Measurements from ENCODE around the gene NKX1-2. TPM values are rescaled to one million over a fixed set of nuclear protein-coding genes. Genes with fewer than 3 reads are reported as not detected.

NKX1-2 gene
- total RNA-seq, 1 experiment from 2014 or later = not detected

GRCh38 chr10:124462348-124462695, 12.5 kb upstream of the NKX1-2 start:
- peak overlapping the region; percentile 91 for H3K4me3 ChIP-seq (ENCODE audit: low read length)
- H3K27ac ChIP-seq (ENCODE audit: low read length) = no peak overlapping the region
- no peaks in the 10 kb centered on the region for H3K9me2 ChIP-seq (replicated peaks; ENCODE audit: insufficient read depth, low read length)
- no peaks in the 10 kb centered on the region for H3K9me3 ChIP-seq (ENCODE audit: low read length)
- peak overlapping the region; percentile 78 for H3K9ac ChIP-seq (ENCODE audit: low read length)
- H4K20me1 ChIP-seq (ENCODE audit: insufficient read depth, low read depth, low read length) = no peaks in the 10 kb centered on the region
- H2AFZ ChIP-seq (ENCODE audit: low read length) = no peak overlapping the region
- no peaks in the 10 kb centered on the region for H3K27me3 ChIP-seq (ENCODE audit: low read length)
- H3K4me1 ChIP-seq (ENCODE audit: low read length) = peaks cover 45% of the 10 kb centered on the region
- peaks cover 29% of the 10 kb centered on the region for H3K79me2 ChIP-seq (ENCODE audit: low read length)
- no peak for DNase-seq
- H3K36me3 ChIP-seq (ENCODE audit: insufficient read depth, low read length) = no peaks in the 10 kb centered on the region
- H3K4me2 ChIP-seq (ENCODE audit: low read depth, low read length, poor library complexity, severe bottlenecking) = peak overlapping the region; percentile 71

GRCh38 chr10:124461642-124462347, 12.0 kb upstream of the NKX1-2 start, which contains the start of gene LHPP:
LHPP (plus strand) TSS chr10:124461823; CDS start chr10:124461863, 40 bp downstream.
- Histone ChIP-seq H2AFZ (ENCODE audit: low read length) (peak within 1 kb of the TSS; percentile 63; the same call in 1 of the 2 replicates), H3K9ac (ENCODE audit: low read length) (peak within 1 kb of the TSS; percentile 78), H3K27me3 (ENCODE audit: low read length) (no peaks in the 10 kb centered on the region), H3K9me2 (replicated peaks; ENCODE audit: insufficient read depth, low read length) (no peaks in the 10 kb centered on the region), H3K9me3 (ENCODE audit: low read length) (no peaks in the 10 kb centered on the region), H3K4me1 (ENCODE audit: low read length) (peaks cover 40% of the 10 kb centered on the region), H4K20me1 (ENCODE audit: insufficient read depth, low read depth, low read length) (no peaks in the 10 kb centered on the region), H3K79me2 (ENCODE audit: low read length) (peaks cover 24% of the 10 kb centered on the region), H3K4me3 (ENCODE audit: low read length) (peak within 1 kb of the TSS; percentile 91), H3K27ac (ENCODE audit: low read length) (no peak within 1 kb of the TSS), H3K4me2 (ENCODE audit: low read depth, low read length, poor library complexity, severe bottlenecking) (peak within 1 kb of the TSS; percentile 71), H3K36me3 (ENCODE audit: insufficient read depth, low read length) (no peaks in the 10 kb centered on the region)
- peak; percentile 97 for DNase-seq

- no peaks in the 10 kb centered on the region for H3K9me2 ChIP-seq (replicated peaks; ENCODE audit: insufficient read depth, low read length)
- no peaks in the 10 kb centered on the region for H3K9me3 ChIP-seq (ENCODE audit: low read length)
- no peak overlapping the region for H3K9ac ChIP-seq (ENCODE audit: low read length)
Measured at GRCh38 chr10:124460144-124460543, 10.3 kb upstream of the NKX1-2 start.

GRCh38 chr10:124459395-124459794, 9.6 kb upstream of the NKX1-2 start:
- Histone ChIP-seq H3K9me2 (replicated peaks; ENCODE audit: insufficient read depth, low read length) (no peaks in the 10 kb centered on the region), H3K27ac (ENCODE audit: low read length) (no peak overlapping the region), H3K9me3 (ENCODE audit: low read length) (no peaks in the 10 kb centered on the region), H3K79me2 (ENCODE audit: low read length) (peaks cover 10% of the 10 kb centered on the region), H3K4me3 (ENCODE audit: low read length) (no peak overlapping the region), H3K4me2 (ENCODE audit: low read depth, low read length, poor library complexity, severe bottlenecking) (no peak overlapping the region), H3K4me1 (ENCODE audit: low read length) (peaks cover 17% of the 10 kb centered on the region), H3K27me3 (ENCODE audit: low read length) (no peaks in the 10 kb centered on the region), H2AFZ (ENCODE audit: low read length) (no peak overlapping the region), H4K20me1 (ENCODE audit: insufficient read depth, low read depth, low read length) (no peaks in the 10 kb centered on the region), H3K9ac (ENCODE audit: low read length) (no peak overlapping the region), H3K36me3 (ENCODE audit: insufficient read depth, low read length) (no peaks in the 10 kb centered on the region)
- no peak for DNase-seq

More at GRCh38 chr10:124460144-124460543, 10.3 kb upstream of the NKX1-2 start:
- no peak for DNase-seq
- no peaks in the 10 kb centered on the region for H4K20me1 ChIP-seq (ENCODE audit: insufficient read depth, low read depth, low read length)
- no peaks in the 10 kb centered on the region for H3K36me3 ChIP-seq (ENCODE audit: insufficient read depth, low read length)
- no peak overlapping the region for H3K27ac ChIP-seq (ENCODE audit: low read length)
- peak overlapping the region; percentile 32; the same call in 1 of the 2 replicates for H2AFZ ChIP-seq (ENCODE audit: low read length)
- H3K79me2 ChIP-seq (ENCODE audit: low read length) = peaks cover 15% of the 10 kb centered on the region
- H3K4me1 ChIP-seq (ENCODE audit: low read length) = peaks cover 24% of the 10 kb centered on the region
- H3K4me2 ChIP-seq (ENCODE audit: low read depth, low read length, poor library complexity, severe bottlenecking) = no peak overlapping the region
- no peaks in the 10 kb centered on the region for H3K27me3 ChIP-seq (ENCODE audit: low read length)
- no peak overlapping the region for H3K4me3 ChIP-seq (ENCODE audit: low read length)

- Histone ChIP-seq H3K79me2 (ENCODE audit: low read length) (peaks cover 8% of the 10 kb centered on the region), H3K27ac (ENCODE audit: low read length) (no peak overlapping the region), H2AFZ (ENCODE audit: low read length) (no peak overlapping the region), H3K36me3 (ENCODE audit: insufficient read depth, low read length) (no peaks in the 10 kb centered on the region), H3K9me3 (ENCODE audit: low read length) (no peaks in the 10 kb centered on the region), H3K9ac (ENCODE audit: low read length) (no peak overlapping the region), H3K9me2 (replicated peaks; ENCODE audit: insufficient read depth, low read length) (no peaks in the 10 kb centered on the region), H3K4me1 (ENCODE audit: low read length) (peaks cover 12% of the 10 kb centered on the region), H4K20me1 (ENCODE audit: insufficient read depth, low read depth, low read length) (no peaks in the 10 kb centered on the region), H3K4me3 (ENCODE audit: low read length) (no peak overlapping the region), H3K27me3 (ENCODE audit: low read length) (no peaks in the 10 kb centered on the region), H3K4me2 (ENCODE audit: low read depth, low read length, poor library complexity, severe bottlenecking) (no peak overlapping the region)
- no peak for DNase-seq
Measured at GRCh38 chr10:124458889-124459288, 9.1 kb upstream of the NKX1-2 start.

- H4K20me1 ChIP-seq (ENCODE audit: insufficient read depth, low read depth, low read length) = no peaks in the 10 kb centered on the region
Measured at GRCh38 chr10:124458473-124458872, 8.6 kb upstream of the NKX1-2 start.

GRCh38 chr10:124455441-124455840, 5.6 kb upstream of the NKX1-2 start:
- Histone ChIP-seq H4K20me1 (ENCODE audit: insufficient read depth, low read depth, low read length) (no peaks in the 10 kb centered on the region), H3K27me3 (ENCODE audit: low read length) (no peaks in the 10 kb centered on the region), H3K4me3 (ENCODE audit: low read length) (no peak overlapping the region), H3K27ac (ENCODE audit: low read length) (no peak overlapping the region), H3K36me3 (ENCODE audit: insufficient read depth, low read length) (no peaks in the 10 kb centered on the region), H3K9me3 (ENCODE audit: low read length) (no peaks in the 10 kb centered on the region), H3K4me1 (ENCODE audit: low read length) (no peaks in the 10 kb centered on the region), H2AFZ (ENCODE audit: low read length) (no peak overlapping the region), H3K9me2 (replicated peaks; ENCODE audit: insufficient read depth, low read length) (no peaks in the 10 kb centered on the region), H3K79me2 (ENCODE audit: low read length) (no peaks in the 10 kb centered on the region), H3K9ac (ENCODE audit: low read length) (no peak overlapping the region), H3K4me2 (ENCODE audit: low read depth, low read length, poor library complexity, severe bottlenecking) (no peak overlapping the region)
- DNase-seq = no peak

More at GRCh38 chr10:124458473-124458872, 8.6 kb upstream of the NKX1-2 start:
- Histone ChIP-seq H3K9me3 (ENCODE audit: low read length) (no peaks in the 10 kb centered on the region), H3K27me3 (ENCODE audit: low read length) (no peaks in the 10 kb centered on the region), H3K27ac (ENCODE audit: low read length) (no peak overlapping the region), H3K4me1 (ENCODE audit: low read length) (peaks cover 11% of the 10 kb centered on the region), H3K9ac (ENCODE audit: low read length) (no peak overlapping the region), H3K9me2 (replicated peaks; ENCODE audit: insufficient read depth, low read length) (no peaks in the 10 kb centered on the region), H3K79me2 (ENCODE audit: low read length) (peaks cover 8% of the 10 kb centered on the region), H3K4me3 (ENCODE audit: low read length) (no peak overlapping the region), H2AFZ (ENCODE audit: low read length) (no peak overlapping the region), H3K4me2 (ENCODE audit: low read depth, low read length, poor library complexity, severe bottlenecking) (no peak overlapping the region), H3K36me3 (ENCODE audit: insufficient read depth, low read length) (no peaks in the 10 kb centered on the region)
- no peak for DNase-seq

- DNase-seq = no peak
- no peaks in the 10 kb centered on the region for H3K9me3 ChIP-seq (ENCODE audit: low read length)
- no peak overlapping the region for H3K4me3 ChIP-seq (ENCODE audit: low read length)
- H3K9me2 ChIP-seq (replicated peaks; ENCODE audit: insufficient read depth, low read length) = no peaks in the 10 kb centered on the region
- no peaks in the 10 kb centered on the region for H3K36me3 ChIP-seq (ENCODE audit: insufficient read depth, low read length)
- H3K27me3 ChIP-seq (ENCODE audit: low read length) = no peaks in the 10 kb centered on the region
- H2AFZ ChIP-seq (ENCODE audit: low read length) = no peak overlapping the region
- H3K79me2 ChIP-seq (ENCODE audit: low read length) = no peaks in the 10 kb centered on the region
- H3K27ac ChIP-seq (ENCODE audit: low read length) = no peak overlapping the region
- H3K4me1 ChIP-seq (ENCODE audit: low read length) = no peaks in the 10 kb centered on the region
- H4K20me1 ChIP-seq (ENCODE audit: insufficient read depth, low read depth, low read length) = no peaks in the 10 kb centered on the region
- H3K9ac ChIP-seq (ENCODE audit: low read length) = no peak overlapping the region
- H3K4me2 ChIP-seq (ENCODE audit: low read depth, low read length, poor library complexity, severe bottlenecking) = no peak overlapping the region
Measured at GRCh38 chr10:124453960-124454610, 4.2 kb upstream of the NKX1-2 start.
